HG03097 (cell line): ENCODE data around the gene ZNF445.
"Not testable (repeated sequence)": the region's sequence is repeated elsewhere in the genome, so short reads cannot be mapped to it uniquely, and the experiment has no call there.

Source experiments
- ATAC-seq: cut with Tn5 transposase; IDR thresholded peaks from one replicate; pipeline ENCODE4 v1.9.1; 2021; ENCODE audit not compliant: unreplicated experiment, low FRiP score

The ZNF445 gene

GRCh38 chr3:44477312-44478030 is at the start of gene ZNF445:
TSS of gene ZNF445 (minus strand) at chr3:44477670. CDS start at chr3:44455549, 22,121 bp downstream.
- peak; percentile 75 for ATAC-seq

GRCh38 chr3:44525060-44525459 is 47.6 kb upstream of the ZNF445 start:
- no peak for ATAC-seq

- no peak for ATAC-seq
Measured at GRCh38 chr3:44522494-44522933, 45.0 kb upstream of the ZNF445 start.

- no peak for ATAC-seq
Measured at GRCh38 chr3:44521721-44522120, 44.3 kb upstream of the ZNF445 start.

GRCh38 chr3:44518782-44519156 is 41.3 kb upstream of the ZNF445 start:
- no peak for ATAC-seq

- ATAC-seq: no peak
Measured at GRCh38 chr3:44516230-44516629, 38.8 kb upstream of the ZNF445 start.

- no peak for ATAC-seq
Measured at GRCh38 chr3:44513513-44513912, 36.0 kb upstream of the ZNF445 start.

- no peak for ATAC-seq
Measured at GRCh38 chr3:44511238-44511566, 33.7 kb upstream of the ZNF445 start.

GRCh38 chr3:44510000-44510368 is 32.5 kb upstream of the ZNF445 start:
- ATAC-seq: peak; percentile 40

- peak; percentile 4 for ATAC-seq
Measured at GRCh38 chr3:44509393-44509921, 32.0 kb upstream of the ZNF445 start.

- no peak for ATAC-seq
Measured at GRCh38 chr3:44506961-44507360, 29.5 kb upstream of the ZNF445 start.

GRCh38 chr3:44506556-44506955 is 29.1 kb upstream of the ZNF445 start:
- no peak for ATAC-seq

GRCh38 chr3:44504566-44504965 is 27.1 kb upstream of the ZNF445 start:
- no peak for ATAC-seq

- ATAC-seq: not testable (repeated sequence)
Measured at GRCh38 chr3:44503178-44503577, 25.7 kb upstream of the ZNF445 start.

- no peak for ATAC-seq
Measured at GRCh38 chr3:44501971-44502370, 24.5 kb upstream of the ZNF445 start.

GRCh38 chr3:44499899-44500168 is 22.4 kb upstream of the ZNF445 start:
- not testable (repeated sequence) for ATAC-seq

GRCh38 chr3:44499149-44499898 is 21.9 kb upstream of the ZNF445 start:
- no peak for ATAC-seq

GRCh38 chr3:44495636-44496415 is 18.4 kb upstream of the ZNF445 start:
- ATAC-seq: no peak

GRCh38 chr3:44492496-44492895 is 15.0 kb upstream of the ZNF445 start:
- ATAC-seq: no peak

- no peak for ATAC-seq
Measured at GRCh38 chr3:44482721-44483120, 5.3 kb upstream of the ZNF445 start.

- no peak for ATAC-seq
Measured at GRCh38 chr3:44478606-44479094, 1.2 kb upstream of the ZNF445 start.
